Ovary (tissue), 3 donors: Measurements from ENCODE around the gene KLHDC8A.

Source experiments
- POLR2A ChIP-seq: fragments of 450-650 bp; IDR thresholded peaks from one replicate; pipeline ENCODE4 v1.6.1; 2017; ENCODE audit warnings: antibody characterized with exemption, mild to moderate bottlenecking, moderate library complexity
- TF ChIP-seq, protein P1 (sequence below), 3 donors: fragments of 450-650 bp in 2 of 3; fragments of 200-600 bp in 1 of 3; IDR thresholded peaks; one replicate each; pipeline versions ENCODE4 v1.5.1 to v1.8.0; 2016 to 2022; ENCODE audit warnings: antibody characterized with exemption in 3 of 3, mild to moderate bottlenecking in 1 of 3
- donor health status: DM: no; HTN: no; CAD: no.

DNA sequence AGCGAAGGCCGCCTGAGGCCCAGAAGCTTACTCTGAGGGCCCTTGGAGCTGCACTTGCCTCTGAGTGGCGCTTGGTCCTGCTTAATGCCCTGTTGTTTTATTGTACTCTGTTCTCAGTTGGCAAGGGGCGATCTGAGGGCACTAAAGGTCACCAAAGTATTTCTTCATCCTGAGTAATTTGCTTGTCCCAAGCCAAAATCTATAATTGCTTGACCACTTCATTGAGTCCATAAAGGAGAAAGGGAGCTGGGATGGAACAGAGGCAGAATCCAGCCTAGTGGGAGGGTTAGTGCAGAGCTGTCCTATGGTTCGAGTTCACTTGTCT, 34.8 kb downstream of the KLHDC8A start:
- TF ChIP-seq, protein P1, sequence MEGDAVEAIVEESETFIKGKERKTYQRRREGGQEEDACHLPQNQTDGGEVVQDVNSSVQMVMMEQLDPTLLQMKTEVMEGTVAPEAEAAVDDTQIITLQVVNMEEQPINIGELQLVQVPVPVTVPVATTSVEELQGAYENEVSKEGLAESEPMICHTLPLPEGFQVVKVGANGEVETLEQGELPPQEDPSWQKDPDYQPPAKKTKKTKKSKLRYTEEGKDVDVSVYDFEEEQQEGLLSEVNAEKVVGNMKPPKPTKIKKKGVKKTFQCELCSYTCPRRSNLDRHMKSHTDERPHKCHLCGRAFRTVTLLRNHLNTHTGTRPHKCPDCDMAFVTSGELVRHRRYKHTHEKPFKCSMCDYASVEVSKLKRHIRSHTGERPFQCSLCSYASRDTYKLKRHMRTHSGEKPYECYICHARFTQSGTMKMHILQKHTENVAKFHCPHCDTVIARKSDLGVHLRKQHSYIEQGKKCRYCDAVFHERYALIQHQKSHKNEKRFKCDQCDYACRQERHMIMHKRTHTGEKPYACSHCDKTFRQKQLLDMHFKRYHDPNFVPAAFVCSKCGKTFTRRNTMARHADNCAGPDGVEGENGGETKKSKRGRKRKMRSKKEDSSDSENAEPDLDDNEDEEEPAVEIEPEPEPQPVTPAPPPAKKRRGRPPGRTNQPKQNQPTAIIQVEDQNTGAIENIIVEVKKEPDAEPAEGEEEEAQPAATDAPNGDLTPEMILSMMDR (IDR thresholded peaks at IDR 0.05), result no peak
- no peak for TF ChIP-seq POLR2A
